ENCODE results near the gene DNASE1L2. TPM values are rescaled to one million over a fixed set of nuclear protein-coding genes. Genes with fewer than 3 reads are reported as not detected.

The DNASE1L2 gene
- total RNA-seq, 1 experiment from 2014 or later, result 0.27 TPM

GRCh38 chr16:2232094-2232990, 3.9 kb upstream of the DNASE1L2 start:
- Mint-ChIP-seq H3K4me3 (ENCODE audit: unreplicated experiment) (no peak overlapping the region), H3K27ac (ENCODE audit: unreplicated experiment) (no peak overlapping the region), H3K4me1 (ENCODE audit: low read depth, unreplicated experiment) (no peaks in the 10 kb centered on the region), H3K27me3 (ENCODE audit: insufficient read depth, unreplicated experiment) (no peaks in the 10 kb centered on the region), H3K9me3 (ENCODE audit: unreplicated experiment) (no peaks in the 10 kb centered on the region), H3K36me3 (ENCODE audit: insufficient read depth, unreplicated experiment) (peaks cover 30% of the 10 kb centered on the region)
- intact Hi-C loops (cut with micrococcal nuclease; ENCODE audit: unreplicated experiment), result no loop called here
- Histone ChIP-seq H3K4me1 (peaks cover 8% of the 10 kb centered on the region; the same call in 1 of the 2 replicates), H3K4me3 (ENCODE audit: low read depth, low read length) (no peak overlapping the region), H3K9me3 (no peaks in the 10 kb centered on the region), H3K36me3 (ENCODE audit: control insufficient read depth, insufficient read depth, low read length) (no peaks in the 10 kb centered on the region; the same call in 1 of the 2 replicates), H3K27me3 (replicated peaks; ENCODE audit: control insufficient read depth, insufficient read depth, low read length) (no peaks in the 10 kb centered on the region)
- CTCF ChIA-PET, result no interaction called here
- DNase-seq, result no peak
- no TSS peak for BruUV-seq (replicated peaks)
- no peak for TF ChIP-seq CTCF (IDR thresholded peaks at IDR 0.05; ENCODE audit: insufficient read depth in 1 of 2, low read depth in 1 of 2, low read length in 1 of 2, severe bottlenecking in 1 of 2, unreplicated experiment in 1 of 2)
- POLR2A ChIA-PET, result no interaction called here

- CTCF ChIA-PET, result no interaction called here
- no peaks in the 10 kb centered on the region for H3K9me3 Mint-ChIP-seq (ENCODE audit: unreplicated experiment)
- H3K27me3 Mint-ChIP-seq (ENCODE audit: insufficient read depth, unreplicated experiment), result no peaks in the 10 kb centered on the region
- no peaks in the 10 kb centered on the region for H3K27me3 ChIP-seq (replicated peaks; ENCODE audit: control insufficient read depth, insufficient read depth, low read length)
- H3K9me3 ChIP-seq, result no peaks in the 10 kb centered on the region
- intact Hi-C loops (cut with micrococcal nuclease; ENCODE audit: unreplicated experiment), result no loop called here
- DNase-seq, result no peak
- H3K4me3 Mint-ChIP-seq (ENCODE audit: unreplicated experiment), result no peak overlapping the region
- no peak overlapping the region for H3K4me3 ChIP-seq (ENCODE audit: low read depth, low read length)
- no peaks in the 10 kb centered on the region for H3K4me1 Mint-ChIP-seq (ENCODE audit: low read depth, unreplicated experiment)
- no peak overlapping the region for H3K27ac Mint-ChIP-seq (ENCODE audit: unreplicated experiment)
- no peak for TF ChIP-seq CTCF (IDR thresholded peaks at IDR 0.05; ENCODE audit: insufficient read depth in 1 of 2, low read depth in 1 of 2, low read length in 1 of 2, severe bottlenecking in 1 of 2, unreplicated experiment in 1 of 2)
- H3K36me3 ChIP-seq (ENCODE audit: control insufficient read depth, insufficient read depth, low read length), result no peaks in the 10 kb centered on the region; the same call in 1 of the 2 replicates
- POLR2A ChIA-PET, result no interaction called here
- peaks cover 36% of the 10 kb centered on the region for H3K36me3 Mint-ChIP-seq (ENCODE audit: insufficient read depth, unreplicated experiment)
- no TSS peak for BruUV-seq (replicated peaks)
- H3K4me1 ChIP-seq, result peaks cover 8% of the 10 kb centered on the region; the same call in 1 of the 2 replicates
These were observed 3.0 kb upstream of the DNASE1L2 start for GRCh38 chr16:2233046-2233775.

- H3K4me3 Mint-ChIP-seq (ENCODE audit: unreplicated experiment), result no peak overlapping the region
- no peak for TF ChIP-seq CTCF (IDR thresholded peaks at IDR 0.05; ENCODE audit: insufficient read depth in 1 of 2, low read depth in 1 of 2, low read length in 1 of 2, severe bottlenecking in 1 of 2, unreplicated experiment in 1 of 2)
- CTCF ChIA-PET, result no interaction called here
- H3K9me3 Mint-ChIP-seq (ENCODE audit: unreplicated experiment), result no peaks in the 10 kb centered on the region
- peaks cover 46% of the 10 kb centered on the region for H3K36me3 Mint-ChIP-seq (ENCODE audit: insufficient read depth, unreplicated experiment)
- H3K4me3 ChIP-seq (ENCODE audit: low read depth, low read length), result no peak overlapping the region
- H3K27me3 Mint-ChIP-seq (ENCODE audit: insufficient read depth, unreplicated experiment), result no peaks in the 10 kb centered on the region
- H3K27ac Mint-ChIP-seq (ENCODE audit: unreplicated experiment), result no peak overlapping the region
- intact Hi-C loops (cut with micrococcal nuclease; ENCODE audit: unreplicated experiment), result no loop called here
- no peaks in the 10 kb centered on the region for H3K9me3 ChIP-seq
- no peaks in the 10 kb centered on the region for H3K27me3 ChIP-seq (replicated peaks; ENCODE audit: control insufficient read depth, insufficient read depth, low read length)
- peaks cover 8% of the 10 kb centered on the region; the same call in 1 of the 2 replicates for H3K4me1 ChIP-seq
- no peaks in the 10 kb centered on the region for H3K4me1 Mint-ChIP-seq (ENCODE audit: low read depth, unreplicated experiment)
- DNase-seq, result no peak
- no peaks in the 10 kb centered on the region for H3K36me3 ChIP-seq (ENCODE audit: control insufficient read depth, insufficient read depth, low read length)
- POLR2A ChIA-PET, result no interaction called here
- no TSS peak for BruUV-seq (replicated peaks)
These were observed 2.1 kb upstream of the DNASE1L2 start for GRCh38 chr16:2233872-2234812.
